ENCODE measurements around the gene CDH18.

Gene CDH18

GRCh38 chr5:19728571-19728970 is 259.4 kb downstream of the CDH18 start:
- no peak for DNase-seq

GRCh38 chr5:19719109-19719508 is 268.9 kb downstream of the CDH18 start:
- no peak for DNase-seq

- no peak for DNase-seq
Measured at GRCh38 chr5:19713740-19714139, 274.3 kb downstream of the CDH18 start.

- no peak for DNase-seq
Measured at GRCh38 chr5:19709403-19709802, 278.6 kb downstream of the CDH18 start.

GRCh38 chr5:19706776-19707175 is 281.2 kb downstream of the CDH18 start:
- DNase-seq = no peak

GRCh38 chr5:19701731-19702130 is 286.3 kb downstream of the CDH18 start:
- no peak for DNase-seq

GRCh38 chr5:19694949-19695611 is 292.9 kb downstream of the CDH18 start:
- no peak for DNase-seq

GRCh38 chr5:19690978-19691377 is 297.0 kb downstream of the CDH18 start:
- no peak for DNase-seq

GRCh38 chr5:19685473-19685872 is 302.5 kb downstream of the CDH18 start:
- DNase-seq = no peak

- DNase-seq = no peak
Measured at GRCh38 chr5:19676895-19677294, 311.1 kb downstream of the CDH18 start.

- no peak for DNase-seq
Measured at GRCh38 chr5:19660679-19661078, 327.3 kb downstream of the CDH18 start.

GRCh38 chr5:19655627-19656026 is 332.4 kb downstream of the CDH18 start:
- no peak for DNase-seq

GRCh38 chr5:19638461-19638860 is 349.5 kb downstream of the CDH18 start:
- no peak for DNase-seq

GRCh38 chr5:19630876-19631275 is 357.1 kb downstream of the CDH18 start:
- DNase-seq = no peak

- no peak for DNase-seq
Measured at GRCh38 chr5:19626211-19626610, 361.8 kb downstream of the CDH18 start.

GRCh38 chr5:19625562-19625961 is 362.4 kb downstream of the CDH18 start:
- no peak for DNase-seq

GRCh38 chr5:19619571-19619970 is 368.4 kb downstream of the CDH18 start:
- no peak for DNase-seq

GRCh38 chr5:19616701-19617215 is 371.2 kb downstream of the CDH18 start:
- no peak for DNase-seq

- DNase-seq = no peak
Measured at GRCh38 chr5:19615661-19616060, 372.3 kb downstream of the CDH18 start.

- DNase-seq = no peak
Measured at GRCh38 chr5:19615071-19615470, 372.9 kb downstream of the CDH18 start.

- peak; percentile 10 to 70 for DNase-seq
Measured at GRCh38 chr5:19608444-19609002, 379.5 kb downstream of the CDH18 start.

GRCh38 chr5:19605846-19606407 is 382.1 kb downstream of the CDH18 start:
- no peak for DNase-seq

- no peak for DNase-seq
Measured at GRCh38 chr5:19584131-19584530, 403.9 kb downstream of the CDH18 start.

GRCh38 chr5:19577882-19578281 is 410.1 kb downstream of the CDH18 start:
- DNase-seq = no peak

- DNase-seq = no peak
Measured at GRCh38 chr5:19568004-19568403, 420.0 kb downstream of the CDH18 start.
